Keratinocyte (primary cell): ENCODE results near the gene SLC2A5. TPM values are rescaled to one million over a fixed set of nuclear protein-coding genes. Genes with fewer than 3 reads are reported as not detected.

Experiments used
- DNase-seq: peaks from one replicate; pipeline ENCODE4 v3.0.0-alpha.2; 2011; ENCODE audit warnings: low read depth, missing footprints, low spot score
- FAIRE-seq: peaks from 2 replicates; lab custom pipeline; 2011; peaks lifted over from hg19 to GRCh38; lab: Jason Lieb, UNC
- H2AFZ ChIP-seq: 2 replicates; pipeline ENCODE4 v1.6.0; 2012; ENCODE audit warnings: low read length, control low read depth, inconsistent platforms; ENCODE audit not compliant: control insufficient read depth
- H3K27ac ChIP-seq: 2 replicates; pipeline ENCODE4 v1.5.1; 2011; ENCODE audit warnings: low read length; ENCODE audit not compliant: control insufficient read depth, insufficient read depth
- H3K27me3 ChIP-seq: 3 replicates; pipeline ENCODE4 v1.6.0; 2011; ENCODE audit warnings: low read length; ENCODE audit not compliant: control insufficient read depth, insufficient read depth; ENCODE audit errors: extremely low read depth
- H3K36me3 ChIP-seq, 2 experiments: 2 replicates in 1 of 2; 3 replicates in 1 of 2; pipeline ENCODE4 v1.5.1; 2011; ENCODE audit warnings: low read length in 2 of 2, mild to moderate bottlenecking in 1 of 2; ENCODE audit not compliant: control insufficient read depth in 2 of 2, insufficient read depth in 2 of 2; ENCODE audit errors: extremely low read depth in 1 of 2
- H3K4me1 ChIP-seq: 3 replicates; pipeline ENCODE4 v1.5.1; 2011; ENCODE audit warnings: low read length; ENCODE audit not compliant: control insufficient read depth, insufficient read depth; ENCODE audit errors: extremely low read depth
- H3K4me2 ChIP-seq: 3 replicates; pipeline ENCODE4 v1.6.0; 2011; ENCODE audit warnings: low read depth, low read length; ENCODE audit not compliant: control insufficient read depth, insufficient read depth; ENCODE audit errors: extremely low read depth
- H3K4me3 ChIP-seq, 3 experiments: fragments of 200-600 bp in 1 of 3; sonication (generic) in 1 of 3; 2 replicates in 2 of 3; 3 replicates in 1 of 3; pipeline ENCODE4 v1.5.1; 2011 to 2016; ENCODE audit warnings: low read length in 3 of 3, mild to moderate bottlenecking in 3 of 3, control low read depth in 2 of 3, inconsistent platforms in 1 of 3, low read depth in 1 of 3, mixed read lengths in 1 of 3, mixed run types in 1 of 3, moderate library complexity in 1 of 3; ENCODE audit not compliant: control insufficient read depth in 2 of 3, insufficient read depth in 2 of 3; ENCODE audit errors: extremely low read depth in 1 of 3
- H3K79me2 ChIP-seq: 2 replicates; pipeline ENCODE4 v1.6.0; 2012; ENCODE audit warnings: low read length; ENCODE audit not compliant: control insufficient read depth, insufficient read depth
- H3K9ac ChIP-seq: 3 replicates; pipeline ENCODE4 v1.6.0; 2011; ENCODE audit warnings: low read length; ENCODE audit not compliant: control insufficient read depth, insufficient read depth; ENCODE audit errors: extremely low read depth
- H3K9me1 ChIP-seq: 3 replicates; pipeline ENCODE4 v1.6.0; 2011; ENCODE audit warnings: low read length; ENCODE audit not compliant: control insufficient read depth, insufficient read depth; ENCODE audit errors: extremely low read depth
- H3K9me3 ChIP-seq: 2 replicates; pipeline ENCODE4 v1.5.1; 2012; ENCODE audit warnings: low read depth, low read length; ENCODE audit not compliant: control insufficient read depth
- H4K20me1 ChIP-seq: 3 replicates; pipeline ENCODE4 v1.6.0; 2011; ENCODE audit warnings: low read length; ENCODE audit not compliant: control insufficient read depth, insufficient read depth; ENCODE audit errors: extremely low read depth
- CTCF ChIP-seq, 3 experiments: IDR thresholded peaks in 1 of 3; conservative IDR thresholded peaks in 1 of 3; optimal IDR thresholded peaks in 1 of 3; 2 replicates in 2 of 3; 3 replicates in 1 of 3; pipeline versions ENCODE3 to v1.5.1; 2011; ENCODE audit warnings: low read length in 3 of 3, mild to moderate bottlenecking in 3 of 3, moderate library complexity in 2 of 3, control low read depth in 1 of 3, inconsistent platforms in 1 of 3; ENCODE audit not compliant: insufficient read depth in 2 of 3; ENCODE audit errors: extremely low read depth in 1 of 3
- EZH2 ChIP-seq: IDR thresholded peaks from one replicate; pipeline ENCODE4 v1.6.1; 2012; ENCODE audit warnings: inconsistent platforms, mild to moderate bottlenecking, low read length, moderate library complexity
- dilution Hi-C: fragments of 300-500 bp; cut with MboI; formaldehyde crosslinking; loops from one replicate; pipeline ENCODE4 v1.7.0; 2020; ENCODE audit warnings: low sequenced_read_pairs; ENCODE audit not compliant: extremely low pct_ligation_motif_present
- polyA plus RNA-seq, 5 experiments: library from polyadenylated mRNA; depleted of rRNA in 3 of 5; stranded (reverse) in 3 of 5; stranded (forward) in 1 of 5; unstranded in 1 of 5; fragments of >200 nt; gene quantifications; 1 replicate in 1 of 5; 2 replicates in 3 of 5; 3 replicates in 1 of 5; pipeline versions ENCODE4 v1.2.1 to v1.2.3, GENCODE V29; 2011 to 2012; ENCODE audit warnings: missing spikeins in 2 of 5, low read depth in 1 of 5, low replicate concordance in 1 of 5

Gene SLC2A5
- polyA plus RNA-seq, 1 donor (not counting 4 experiments of a cell fraction or from before 2014, with no cell fraction given) = 0.77 TPM

- no peak overlapping the region for H2AFZ ChIP-seq
- FAIRE-seq = no peak
- dilution Hi-C loops = no loop called here
These were observed 31.1 kb upstream of the SLC2A5 start for GRCh38 chr1:9100471-9101043.

GRCh38 chr1:9099555-9099954 is 30.1 kb upstream of the SLC2A5 start:
- FAIRE-seq = no peak
- Histone ChIP-seq H3K9ac (no peak overlapping the region), H3K4me3 (no peak overlapping the region), H3K9me1 (no peaks in the 10 kb centered on the region), H3K36me3 (peaks cover 2% of the 10 kb centered on the region in 2 experiments), H2AFZ (no peak overlapping the region), H3K4me1 (no peaks in the 10 kb centered on the region), H3K79me2 (no peaks in the 10 kb centered on the region), H3K27me3 (no peaks in the 10 kb centered on the region), H4K20me1 (no peaks in the 10 kb centered on the region), H3K4me2 (no peak overlapping the region), H3K27ac (no peak overlapping the region), H3K9me3 (no peaks in the 10 kb centered on the region)
- dilution Hi-C loops = no loop called here
- TF ChIP-seq CTCF (optimal IDR thresholded peaks at IDR 0.05 in 1 of 3, IDR thresholded peaks at IDR 0.05 in 1 of 3, conservative IDR thresholded peaks at IDR 0.05 in 1 of 3; ENCODE audit: extremely low read depth in 1 of 3, insufficient read depth in 2 of 3, low read length in 3 of 3) (peak in 2 of 3 experiments; percentile 12 to 16), EZH2 (no peak)
- DNase-seq = no peak

More at GRCh38 chr1:9100471-9101043, 31.1 kb upstream of the SLC2A5 start:
- Histone ChIP-seq H3K27ac (no peak overlapping the region), H3K4me1 (no peaks in the 10 kb centered on the region), H3K9ac (no peak overlapping the region), H3K4me2 (no peak overlapping the region), H3K4me3 (no peak overlapping the region), H3K79me2 (no peaks in the 10 kb centered on the region), H3K36me3 (peaks cover 2% of the 10 kb centered on the region in 2 experiments), H3K27me3 (no peaks in the 10 kb centered on the region), H3K9me3 (no peaks in the 10 kb centered on the region), H3K9me1 (no peaks in the 10 kb centered on the region), H4K20me1 (no peaks in the 10 kb centered on the region)
- TF ChIP-seq EZH2 (no peak), CTCF (optimal IDR thresholded peaks at IDR 0.05 in 1 of 3, IDR thresholded peaks at IDR 0.05 in 1 of 3, conservative IDR thresholded peaks at IDR 0.05 in 1 of 3; ENCODE audit: extremely low read depth in 1 of 3, insufficient read depth in 2 of 3, low read length in 3 of 3) (no peak)
- DNase-seq = no peak
